ENCODE measurements around the gene LIFR. TPM values are rescaled to one million over a fixed set of nuclear protein-coding genes. Genes with fewer than 3 reads are reported as not detected.
"Not testable (repeated sequence)": the region's sequence is repeated elsewhere in the genome, so short reads cannot be mapped to it uniquely, and the experiment has no call there.

The LIFR gene
- total RNA-seq, 1 donor from 2014 or later, result 10.0 TPM

GRCh38 chr5:38601133-38601862 lies 44.9 kb upstream of the LIFR start:
- H3K36me3 ChIP-seq (ENCODE audit: control insufficient read depth, insufficient read depth, low read length), result no peaks in the 10 kb centered on the region
- no peak overlapping the region for H3K4me3 ChIP-seq (ENCODE audit: low read depth, low read length)
- no peak for TF ChIP-seq CTCF (IDR thresholded peaks at IDR 0.05; ENCODE audit: insufficient read depth, low read length, severe bottlenecking)
- no peak for FAIRE-seq
- H3K27me3 ChIP-seq (ENCODE audit: control insufficient read depth, insufficient read depth, low read length), result no peaks in the 10 kb centered on the region
- no peak for DNase-seq (ENCODE audit: low read depth)

- DNase-seq (ENCODE audit: low read depth), result peak; percentile 68
- H3K36me3 ChIP-seq (ENCODE audit: control insufficient read depth, insufficient read depth, low read length), result no peaks in the 10 kb centered on the region
- no peak for TF ChIP-seq CTCF (IDR thresholded peaks at IDR 0.05; ENCODE audit: insufficient read depth, low read length, severe bottlenecking)
- H3K4me3 ChIP-seq (ENCODE audit: low read depth, low read length), result no peak overlapping the region
- no peak for FAIRE-seq
- no peaks in the 10 kb centered on the region for H3K27me3 ChIP-seq (ENCODE audit: control insufficient read depth, insufficient read depth, low read length)
Measured at GRCh38 chr5:38600329-38601045, 44.0 kb upstream of the LIFR start.

- not testable (repeated sequence) for H3K36me3 ChIP-seq (ENCODE audit: control insufficient read depth, insufficient read depth, low read length); H3K27me3 ChIP-seq (ENCODE audit: control insufficient read depth, insufficient read depth, low read length); DNase-seq (ENCODE audit: low read depth); FAIRE-seq; H3K4me3 ChIP-seq (ENCODE audit: low read depth, low read length)
Measured at GRCh38 chr5:38599751-38600150, 43.3 kb upstream of the LIFR start.

- peak; percentile 88 for DNase-seq (ENCODE audit: low read depth)
- FAIRE-seq, result no peak
- H3K4me3 ChIP-seq (ENCODE audit: low read depth, low read length), result no peak overlapping the region
- no peaks in the 10 kb centered on the region for H3K36me3 ChIP-seq (ENCODE audit: control insufficient read depth, insufficient read depth, low read length)
- no peaks in the 10 kb centered on the region for H3K27me3 ChIP-seq (ENCODE audit: control insufficient read depth, insufficient read depth, low read length)
- no peak for TF ChIP-seq CTCF (IDR thresholded peaks at IDR 0.05; ENCODE audit: insufficient read depth, low read length, severe bottlenecking)
Measured at GRCh38 chr5:38598994-38599617, 42.7 kb upstream of the LIFR start.

GRCh38 chr5:38598296-38598993 lies 42.0 kb upstream of the LIFR start:
- TF ChIP-seq CTCF (IDR thresholded peaks at IDR 0.05; ENCODE audit: insufficient read depth, low read length, severe bottlenecking), result no peak
- FAIRE-seq, result no peak

GRCh38 chr5:38596981-38597380 lies 40.5 kb upstream of the LIFR start:
- DNase-seq (ENCODE audit: low read depth), result no peak
- H3K36me3 ChIP-seq (ENCODE audit: control insufficient read depth, insufficient read depth, low read length), result no peaks in the 10 kb centered on the region
- no peaks in the 10 kb centered on the region for H3K27me3 ChIP-seq (ENCODE audit: control insufficient read depth, insufficient read depth, low read length)
- FAIRE-seq, result no peak
- no peak for TF ChIP-seq CTCF (IDR thresholded peaks at IDR 0.05; ENCODE audit: insufficient read depth, low read length, severe bottlenecking)
- H3K4me3 ChIP-seq (ENCODE audit: low read depth, low read length), result no peak overlapping the region

More at GRCh38 chr5:38598296-38598993, 42.0 kb upstream of the LIFR start:
- Histone ChIP-seq H3K4me3 (ENCODE audit: low read depth, low read length) (no peak overlapping the region), H3K27me3 (ENCODE audit: control insufficient read depth, insufficient read depth, low read length) (no peaks in the 10 kb centered on the region), H3K36me3 (ENCODE audit: control insufficient read depth, insufficient read depth, low read length) (no peaks in the 10 kb centered on the region)
- no peak for DNase-seq (ENCODE audit: low read depth)
